ENCODE measurements around the gene OR2A42.
"Not testable (repeated sequence)": the region's sequence is repeated elsewhere in the genome, so short reads cannot be mapped to it uniquely, and the experiment has no call there.

DNA sequence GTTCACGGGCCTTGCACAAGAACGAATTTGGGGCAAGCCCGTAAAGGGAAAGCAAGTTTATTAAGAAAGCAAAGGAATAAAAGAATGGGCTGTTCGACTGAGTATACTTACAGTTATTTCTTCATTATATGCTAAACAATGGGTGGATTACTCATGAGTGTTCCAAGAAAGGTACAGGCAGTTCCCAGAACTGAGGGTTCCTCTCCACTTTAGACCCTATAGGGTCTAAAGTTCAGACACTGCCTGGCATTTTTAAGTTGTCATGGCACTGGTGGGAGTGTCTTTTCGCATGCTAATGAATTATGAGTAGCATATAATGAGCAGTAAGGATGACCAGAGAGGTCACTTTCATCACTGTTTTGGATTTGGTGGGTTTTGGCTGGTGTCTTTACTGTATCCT is 34.1 kb downstream of the OR2A42 start:
- TF ChIP-seq, protein P1, sequence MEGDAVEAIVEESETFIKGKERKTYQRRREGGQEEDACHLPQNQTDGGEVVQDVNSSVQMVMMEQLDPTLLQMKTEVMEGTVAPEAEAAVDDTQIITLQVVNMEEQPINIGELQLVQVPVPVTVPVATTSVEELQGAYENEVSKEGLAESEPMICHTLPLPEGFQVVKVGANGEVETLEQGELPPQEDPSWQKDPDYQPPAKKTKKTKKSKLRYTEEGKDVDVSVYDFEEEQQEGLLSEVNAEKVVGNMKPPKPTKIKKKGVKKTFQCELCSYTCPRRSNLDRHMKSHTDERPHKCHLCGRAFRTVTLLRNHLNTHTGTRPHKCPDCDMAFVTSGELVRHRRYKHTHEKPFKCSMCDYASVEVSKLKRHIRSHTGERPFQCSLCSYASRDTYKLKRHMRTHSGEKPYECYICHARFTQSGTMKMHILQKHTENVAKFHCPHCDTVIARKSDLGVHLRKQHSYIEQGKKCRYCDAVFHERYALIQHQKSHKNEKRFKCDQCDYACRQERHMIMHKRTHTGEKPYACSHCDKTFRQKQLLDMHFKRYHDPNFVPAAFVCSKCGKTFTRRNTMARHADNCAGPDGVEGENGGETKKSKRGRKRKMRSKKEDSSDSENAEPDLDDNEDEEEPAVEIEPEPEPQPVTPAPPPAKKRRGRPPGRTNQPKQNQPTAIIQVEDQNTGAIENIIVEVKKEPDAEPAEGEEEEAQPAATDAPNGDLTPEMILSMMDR (IDR thresholded peaks at IDR 0.05; ENCODE audit: low read depth, low read length) = not testable (repeated sequence)
- TF ChIP-seq EZH2phosphoT487 (IDR thresholded peaks at IDR 0.05; ENCODE audit: low read depth) = not testable (repeated sequence)

Data from OCI-LY3 (cell line).